ENCODE data around the gene TENM3.

Gene TENM3

DNA sequence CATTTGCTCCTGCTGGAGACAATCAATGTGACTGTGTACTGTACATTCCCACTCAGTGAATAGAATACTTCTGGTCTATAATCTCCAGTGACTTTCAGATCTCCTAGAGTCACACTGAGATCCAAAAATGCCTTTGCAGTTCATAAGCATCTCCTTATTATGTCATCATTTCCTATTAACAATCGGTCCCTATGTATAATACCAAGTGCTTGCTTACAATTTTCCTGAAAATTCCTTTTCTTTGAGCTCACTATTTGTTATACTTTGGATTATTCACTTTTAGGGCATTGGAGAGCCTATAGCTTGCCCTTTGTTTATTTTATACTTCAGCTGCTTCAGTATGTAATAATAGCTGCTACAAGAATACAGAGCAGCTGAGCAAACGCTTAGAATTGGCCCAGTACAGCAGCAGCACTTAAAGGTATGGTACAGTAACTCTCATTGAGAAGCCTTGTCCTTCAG, 361.0 kb downstream of the TENM3 start:
- peak; percentile 19 to 60 for DNase-seq (ENCODE audit: low read depth in 2 of 2)
- TF ChIP-seq, protein P1, sequence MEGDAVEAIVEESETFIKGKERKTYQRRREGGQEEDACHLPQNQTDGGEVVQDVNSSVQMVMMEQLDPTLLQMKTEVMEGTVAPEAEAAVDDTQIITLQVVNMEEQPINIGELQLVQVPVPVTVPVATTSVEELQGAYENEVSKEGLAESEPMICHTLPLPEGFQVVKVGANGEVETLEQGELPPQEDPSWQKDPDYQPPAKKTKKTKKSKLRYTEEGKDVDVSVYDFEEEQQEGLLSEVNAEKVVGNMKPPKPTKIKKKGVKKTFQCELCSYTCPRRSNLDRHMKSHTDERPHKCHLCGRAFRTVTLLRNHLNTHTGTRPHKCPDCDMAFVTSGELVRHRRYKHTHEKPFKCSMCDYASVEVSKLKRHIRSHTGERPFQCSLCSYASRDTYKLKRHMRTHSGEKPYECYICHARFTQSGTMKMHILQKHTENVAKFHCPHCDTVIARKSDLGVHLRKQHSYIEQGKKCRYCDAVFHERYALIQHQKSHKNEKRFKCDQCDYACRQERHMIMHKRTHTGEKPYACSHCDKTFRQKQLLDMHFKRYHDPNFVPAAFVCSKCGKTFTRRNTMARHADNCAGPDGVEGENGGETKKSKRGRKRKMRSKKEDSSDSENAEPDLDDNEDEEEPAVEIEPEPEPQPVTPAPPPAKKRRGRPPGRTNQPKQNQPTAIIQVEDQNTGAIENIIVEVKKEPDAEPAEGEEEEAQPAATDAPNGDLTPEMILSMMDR (IDR thresholded peaks at IDR 0.05; ENCODE audit: low read depth, low read length), result no peak
- no peak overlapping the region for H3K4me3 ChIP-seq (replicated peaks in 1 of 2; ENCODE audit: low read depth in 2 of 2, low read length in 2 of 2)

DNA sequence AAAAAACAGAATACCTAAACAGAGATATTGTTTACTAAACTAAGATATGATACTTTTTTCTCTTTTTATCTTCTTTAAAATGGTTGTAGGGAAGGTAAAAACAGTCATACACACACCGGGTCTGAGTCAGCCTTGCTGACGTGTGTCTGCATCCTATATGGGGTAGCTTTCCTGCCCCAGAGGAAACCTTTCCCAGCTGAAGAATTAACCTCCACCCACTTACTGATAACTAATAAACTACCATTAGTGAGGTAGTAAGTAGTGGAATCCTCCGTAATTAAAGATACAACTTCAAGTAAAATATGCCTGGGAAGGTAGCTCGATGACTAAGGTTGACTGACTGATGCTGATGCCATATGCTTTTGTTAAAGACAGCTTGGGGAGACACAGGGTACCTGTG, 361.8 kb downstream of the TENM3 start:
- TF ChIP-seq, protein P1 (IDR thresholded peaks at IDR 0.05; ENCODE audit: low read depth, low read length), result no peak
- DNase-seq (ENCODE audit: low read depth in 2 of 2), result peak; percentile 13 to 38
- no peak overlapping the region for H3K4me3 ChIP-seq (replicated peaks in 1 of 2; ENCODE audit: low read depth in 2 of 2, low read length in 2 of 2)

DNA sequence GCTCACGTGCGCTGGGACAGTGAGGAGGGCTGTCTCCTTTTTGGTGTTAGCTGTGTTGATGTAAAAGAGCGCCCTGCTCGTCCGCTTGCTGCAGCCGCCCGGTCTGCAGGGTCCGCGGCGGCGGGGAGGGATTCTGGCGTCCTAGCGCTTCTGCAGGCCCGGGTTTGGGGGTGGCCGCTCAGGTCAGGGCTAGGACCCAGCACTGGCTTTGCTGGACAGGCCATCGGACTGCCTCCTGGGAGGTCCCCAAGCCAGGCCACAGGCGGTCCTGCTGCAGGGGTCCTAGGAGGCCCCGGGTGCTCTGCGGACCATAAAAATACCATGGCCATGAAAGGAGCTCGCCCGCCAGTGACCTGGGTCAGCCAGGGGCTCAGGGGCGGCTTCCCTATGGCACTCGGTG, 365.3 kb downstream of the TENM3 start:
- no peak for DNase-seq (ENCODE audit: low read depth in 2 of 2)
- no peak overlapping the region for H3K4me3 ChIP-seq (replicated peaks in 1 of 2; ENCODE audit: low read depth in 2 of 2, low read length in 2 of 2)
- TF ChIP-seq, protein P1 (IDR thresholded peaks at IDR 0.05; ENCODE audit: low read depth, low read length), result no peak

DNA sequence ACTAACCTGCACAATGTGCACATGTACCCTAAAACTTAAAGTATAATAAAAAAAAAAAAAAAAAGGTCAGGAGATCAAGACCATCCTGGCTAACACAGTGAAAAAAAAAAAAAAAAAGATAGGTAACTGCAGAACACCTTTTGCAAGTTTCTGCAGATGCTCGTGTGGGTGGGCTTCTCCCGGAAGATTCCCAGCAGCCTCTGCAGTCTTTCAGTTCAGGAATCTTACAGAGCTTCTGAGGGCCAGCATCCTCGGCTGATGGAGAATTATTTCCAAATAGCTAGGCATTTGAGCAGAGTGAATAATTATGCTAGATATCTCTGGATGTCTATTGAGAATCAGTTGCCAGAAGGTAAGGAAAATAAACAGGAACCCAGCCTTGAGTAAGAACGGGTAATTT, 373.3 kb downstream of the TENM3 start:
- DNase-seq (ENCODE audit: low read depth in 2 of 2), result no peak
- TF ChIP-seq, protein P1 (IDR thresholded peaks at IDR 0.05; ENCODE audit: low read depth, low read length), result no peak
- H3K4me3 ChIP-seq (replicated peaks in 1 of 2; ENCODE audit: low read depth in 2 of 2, low read length in 2 of 2), result no peak overlapping the region

DNA sequence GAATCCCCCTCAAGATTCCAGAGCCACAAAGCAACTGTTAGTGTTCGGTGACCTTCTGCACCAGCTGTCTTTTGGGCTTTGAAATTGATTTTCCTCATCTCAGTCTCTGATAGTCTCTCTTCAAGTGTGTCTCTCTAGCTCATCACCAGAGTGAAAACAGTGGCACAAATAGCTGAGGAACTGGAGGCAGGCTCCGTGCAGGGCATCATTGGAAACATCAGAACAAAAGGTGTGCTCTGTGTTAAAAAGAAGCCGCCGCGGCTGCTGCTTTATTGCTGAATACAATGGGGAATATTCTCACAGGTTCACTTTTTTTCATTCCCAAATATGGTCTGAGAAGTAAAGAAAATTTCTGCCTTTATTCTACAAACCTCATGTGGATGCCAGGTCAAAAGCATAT, 376.5 kb downstream of the TENM3 start:
- H3K4me3 ChIP-seq (replicated peaks in 1 of 2; ENCODE audit: low read depth in 2 of 2, low read length in 2 of 2), result no peak overlapping the region
- TF ChIP-seq, protein P1 (IDR thresholded peaks at IDR 0.05; ENCODE audit: low read depth, low read length), result no peak
- DNase-seq (ENCODE audit: low read depth in 2 of 2), result no peak

DNA sequence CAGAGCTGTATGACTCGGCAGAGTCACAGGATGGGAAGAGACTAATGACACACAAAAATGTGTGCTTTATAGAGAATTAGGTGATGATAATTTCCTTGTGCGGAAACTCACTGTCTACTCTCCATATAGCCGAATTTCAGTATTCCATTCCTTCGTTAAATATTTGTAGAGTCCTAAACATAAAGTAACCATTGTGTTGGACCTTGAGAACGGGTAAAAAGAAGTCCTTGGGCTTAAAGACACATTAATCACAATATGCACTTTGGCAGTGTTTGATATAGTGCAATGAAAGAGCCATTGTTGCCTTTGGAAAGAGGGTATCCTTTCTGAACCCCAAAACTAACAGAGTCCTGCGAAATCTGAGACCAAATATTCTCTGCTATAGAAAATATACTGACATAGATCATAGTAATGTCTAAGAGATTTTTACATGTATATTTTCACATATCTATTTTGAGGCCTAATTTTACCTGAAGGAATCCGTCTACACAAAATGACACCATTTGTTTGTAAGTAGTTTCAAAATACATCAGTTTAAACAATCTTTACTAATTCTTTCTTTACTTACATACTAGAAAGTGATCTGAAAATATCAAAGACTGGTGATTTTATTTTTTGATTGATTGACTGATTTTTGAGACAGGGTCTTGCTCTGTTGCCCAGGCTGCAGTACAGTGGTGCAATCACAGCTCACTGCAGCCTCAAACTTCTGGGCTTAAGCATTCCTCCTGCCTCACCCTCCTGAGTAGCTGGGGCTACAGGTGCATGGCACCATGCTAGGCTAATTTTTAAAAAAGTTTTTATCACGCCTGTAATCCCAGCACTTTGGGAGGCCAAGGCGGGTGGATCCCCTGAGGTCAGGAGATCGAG, 377.1 kb downstream of the TENM3 start:
- TF ChIP-seq, protein P1 (IDR thresholded peaks at IDR 0.05; ENCODE audit: low read depth, low read length), result no peak
- DNase-seq (ENCODE audit: low read depth in 2 of 2), result no peak
- no peak overlapping the region for H3K4me3 ChIP-seq (replicated peaks in 1 of 2; ENCODE audit: low read depth in 2 of 2, low read length in 2 of 2)
